Erythroblast (primary cell): ENCODE measurements around the gene MOV10L1.

Experiments used
- GATA1 ChIP-seq: IDR thresholded peaks from 2 replicates; pipeline ENCODE4 v1.6.1; 2011; ENCODE audit warnings: low read depth, mild to moderate bottlenecking, control low read depth, low read length, moderate library complexity
- POLR2A ChIP-seq: IDR thresholded peaks from 2 replicates; pipeline ENCODE4 v1.6.1; 2011; ENCODE audit warnings: mild to moderate bottlenecking, low read length

DNA sequence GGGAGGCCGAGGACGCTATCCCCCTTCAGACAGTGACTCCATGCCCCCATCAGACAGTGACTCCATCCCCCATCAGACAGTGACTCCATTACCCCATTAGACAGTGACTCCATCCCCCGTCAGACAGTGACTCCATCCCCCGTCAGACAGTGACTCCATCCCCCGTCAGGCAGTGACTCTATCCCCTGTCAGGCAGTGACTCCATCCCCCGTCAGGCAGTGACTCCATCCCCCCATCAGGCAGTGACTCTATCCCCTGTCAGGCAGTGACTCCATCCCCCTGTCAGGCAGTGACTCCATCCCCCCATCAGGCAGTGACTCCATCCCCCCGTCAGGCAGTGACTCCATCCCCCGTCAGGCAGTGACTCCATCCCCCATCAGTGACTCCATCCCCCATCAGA is 22.6 kb upstream of the MOV10L1 start:
- TF ChIP-seq POLR2A = no peak
- TF ChIP-seq GATA1 = no peak
